Activated T-cell treated with anti-CD3 and anti-CD28 coated beads for 1 hour (primary cell): ENCODE measurements around the gene CISD1.
"Not testable (repeated sequence)": the region's sequence is repeated elsewhere in the genome, so short reads cannot be mapped to it uniquely, and the experiment has no call there.

ENCODE experiments used
- DNase-seq: peaks from one replicate; pipeline ENCODE4 v3.0.0-alpha.2; 2020; ENCODE audit warnings: low read depth

CISD1 gene

DNA sequence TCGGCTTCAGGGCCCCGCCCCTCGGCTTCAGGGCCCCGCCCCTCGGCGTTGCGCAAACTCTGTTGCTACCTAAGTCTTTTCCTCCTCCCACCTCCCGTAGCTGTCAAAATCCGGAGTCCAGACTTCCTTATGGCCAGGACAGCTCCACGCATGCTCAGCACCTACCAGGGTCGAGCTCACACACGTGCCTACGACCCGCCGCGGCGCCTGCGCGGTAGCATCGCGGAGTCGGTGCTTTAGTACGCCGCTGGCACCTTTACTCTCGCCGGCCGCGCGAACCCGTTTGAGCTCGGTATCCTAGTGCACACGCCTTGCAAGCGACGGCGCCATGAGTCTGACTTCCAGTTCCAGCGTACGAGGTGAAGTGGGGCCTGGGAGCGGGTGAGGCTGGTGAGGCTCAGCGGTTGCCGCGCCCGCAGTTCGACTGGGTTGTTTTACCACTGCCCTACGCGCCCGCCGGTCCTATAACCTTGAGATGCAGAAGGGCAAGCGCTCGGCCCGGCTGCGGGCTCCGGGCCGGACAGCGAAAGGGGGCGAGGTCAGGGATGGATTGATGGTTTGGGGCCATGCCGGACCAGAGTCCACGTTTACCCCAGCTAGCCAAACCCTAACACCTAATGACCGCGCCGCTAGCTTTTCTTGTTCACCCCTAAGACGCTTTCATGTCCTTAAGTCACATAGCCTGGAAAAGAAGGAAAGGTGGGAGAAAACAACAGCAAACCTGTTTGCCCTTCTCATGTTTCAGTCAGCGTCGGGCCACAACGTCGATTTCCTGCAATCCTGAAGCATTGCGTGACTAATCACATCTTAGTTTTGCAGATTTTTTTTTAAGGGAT is at the start of gene CISD1:
Gene CISD1, plus strand, starts transcription at position 217 of the 836 bp plus-strand sequence. Its CDS starts 112 bp downstream, at position 329.
- peak; percentile 87 for DNase-seq

DNA sequence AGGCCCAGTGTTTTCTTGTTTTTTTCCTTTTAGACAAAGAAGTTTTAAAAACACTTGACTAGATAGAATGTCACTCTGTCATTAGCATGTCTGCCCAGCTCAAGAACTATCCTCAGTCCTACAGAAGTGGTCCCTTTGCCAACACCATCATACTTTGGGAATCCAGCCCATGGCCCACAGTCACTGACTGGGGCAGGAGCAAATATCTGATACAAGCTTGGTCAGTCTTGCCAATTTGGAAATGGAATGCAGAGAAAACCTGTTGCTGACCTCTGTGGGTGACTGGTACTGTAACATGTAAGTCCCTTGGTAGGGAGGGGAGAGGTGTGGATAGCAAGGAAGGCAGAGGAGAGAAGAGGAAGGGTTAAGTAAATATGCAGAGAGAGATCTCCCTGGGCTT is 49.1 kb upstream of the CISD1 start:
- DNase-seq, result no peak

DNA sequence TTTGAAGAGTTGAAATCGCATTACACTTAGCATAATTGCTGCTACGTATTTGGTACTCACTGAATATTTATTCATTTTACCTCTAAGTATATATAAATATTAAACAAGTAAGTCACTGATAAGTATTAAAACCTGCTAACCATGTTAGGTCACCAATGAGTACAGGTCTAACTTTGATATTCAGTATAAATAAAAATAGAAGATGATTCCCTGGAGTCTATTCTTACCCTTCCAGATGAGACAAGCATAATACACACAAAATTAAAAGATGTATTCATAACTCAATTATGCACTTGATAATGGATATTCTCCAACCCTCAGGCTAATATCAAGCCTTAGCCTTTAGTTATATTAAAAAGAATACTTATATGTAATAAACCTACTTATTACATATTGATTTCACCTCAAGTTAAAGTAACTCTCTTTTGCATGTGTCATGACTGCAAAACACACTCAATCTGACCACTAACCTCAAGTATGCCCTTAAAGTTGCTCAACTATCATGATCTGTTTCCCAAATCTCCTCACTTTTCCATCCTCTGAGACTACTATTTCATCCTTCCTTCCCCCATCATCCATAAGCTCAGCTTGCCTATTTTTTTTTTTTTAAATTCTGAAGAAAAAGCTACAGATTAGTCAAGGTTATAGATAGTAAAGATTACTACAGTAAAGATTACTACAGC is 48.1 kb upstream of the CISD1 start:
- DNase-seq, result no peak

DNA sequence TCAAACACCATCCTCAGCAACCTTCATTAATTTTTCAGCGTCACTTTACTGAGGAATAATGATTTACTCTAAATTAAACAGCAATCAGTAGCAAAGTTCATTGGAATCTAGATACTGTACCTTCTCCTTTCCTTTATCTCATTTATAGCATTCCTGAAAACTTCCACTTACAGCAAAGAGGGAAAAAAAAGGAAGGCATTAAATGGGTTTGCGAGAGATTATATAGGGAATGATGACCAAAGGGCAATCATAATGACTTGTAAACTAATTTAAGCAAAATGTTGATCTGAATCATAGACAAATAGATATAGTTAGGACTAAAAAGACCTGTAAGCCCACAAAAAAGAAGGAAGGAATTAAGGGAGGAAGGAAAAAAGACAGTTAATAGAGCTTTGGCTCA is 43.3 kb upstream of the CISD1 start:
- no peak for DNase-seq

DNA sequence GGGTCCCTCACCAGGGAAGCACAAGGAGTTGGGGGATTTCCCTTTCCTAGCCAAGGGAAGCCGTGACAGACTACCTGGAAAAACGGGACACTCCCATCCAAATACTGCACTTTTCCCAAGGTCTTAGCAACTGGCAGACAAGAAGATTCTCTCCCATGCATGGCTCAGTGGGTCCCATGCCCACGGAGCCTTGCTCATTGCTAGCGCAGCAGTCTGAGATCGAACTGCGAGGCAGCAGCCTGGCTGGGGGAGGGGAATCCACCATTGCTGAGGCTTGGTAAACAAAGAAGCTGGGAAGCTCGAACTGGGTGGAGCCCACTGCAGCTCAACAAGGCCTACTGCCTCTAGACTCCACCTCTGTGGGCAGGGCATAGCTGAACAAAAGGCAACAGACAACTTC is 39.1 kb upstream of the CISD1 start:
- DNase-seq, result not testable (repeated sequence)

DNA sequence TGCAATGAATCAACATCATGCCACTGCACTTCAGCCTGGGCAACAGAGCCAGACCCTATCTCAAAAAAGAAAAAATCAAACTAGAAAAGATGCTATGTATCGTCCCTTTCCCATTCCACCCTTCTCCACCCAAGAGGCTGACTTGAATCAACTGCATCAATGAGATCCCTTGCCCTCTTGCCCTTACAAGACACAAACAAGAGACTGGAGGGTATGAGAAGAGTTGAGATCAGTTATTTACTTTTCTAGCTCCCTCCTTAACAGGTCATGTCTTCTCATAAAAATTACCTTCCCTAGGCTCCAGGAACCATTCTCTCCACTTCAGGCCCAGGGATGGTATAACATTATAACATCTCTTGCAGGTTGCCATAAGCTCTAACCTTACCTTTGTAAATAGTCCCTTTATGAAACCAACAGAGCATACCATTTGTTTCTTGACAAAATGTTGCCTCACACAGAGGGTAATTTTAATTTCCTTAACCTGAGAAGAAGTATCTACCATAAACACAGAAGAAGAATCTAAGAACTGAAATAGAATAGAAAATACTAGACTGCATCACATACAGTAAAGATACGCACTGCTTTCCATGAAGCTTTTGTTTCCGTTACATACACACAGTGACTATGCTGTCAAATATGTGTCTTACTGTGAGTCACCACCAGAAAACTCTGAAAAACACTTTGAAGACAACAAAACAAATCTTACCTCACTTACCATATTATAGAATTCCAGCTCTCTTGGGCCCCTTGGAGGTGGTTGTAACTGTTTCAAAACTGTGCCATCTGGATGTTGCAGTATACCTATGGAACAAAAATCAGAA is 31.7 kb upstream of the CISD1 start:
- DNase-seq, result no peak

DNA sequence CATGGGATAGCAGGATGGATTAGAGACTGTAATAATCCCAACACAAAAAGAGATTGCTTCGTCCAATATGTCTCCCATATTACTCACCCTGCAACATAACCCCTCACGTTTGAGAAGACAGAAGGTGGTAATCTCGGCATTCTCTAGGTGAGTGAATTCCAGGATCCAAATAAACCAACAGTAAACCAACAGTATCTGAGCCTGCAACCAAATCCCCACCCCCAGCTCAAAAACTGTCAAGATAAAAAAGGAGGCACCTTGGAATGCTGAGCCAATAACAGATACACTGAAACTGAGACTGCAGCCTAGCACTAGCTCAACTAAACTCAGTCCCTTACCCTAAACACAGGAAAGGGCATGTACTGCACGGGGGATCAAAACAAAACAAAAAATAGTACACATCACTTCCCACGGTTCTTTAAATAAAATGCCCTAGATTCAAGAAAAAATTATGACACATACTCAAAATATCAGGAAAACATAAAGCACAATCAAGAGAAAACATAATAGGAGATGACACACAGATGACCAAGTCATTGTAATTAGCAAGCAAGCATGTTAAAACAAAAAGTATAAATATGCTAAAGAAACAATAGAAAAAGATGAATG is 29.3 kb upstream of the CISD1 start:
- DNase-seq, result no peak

DNA sequence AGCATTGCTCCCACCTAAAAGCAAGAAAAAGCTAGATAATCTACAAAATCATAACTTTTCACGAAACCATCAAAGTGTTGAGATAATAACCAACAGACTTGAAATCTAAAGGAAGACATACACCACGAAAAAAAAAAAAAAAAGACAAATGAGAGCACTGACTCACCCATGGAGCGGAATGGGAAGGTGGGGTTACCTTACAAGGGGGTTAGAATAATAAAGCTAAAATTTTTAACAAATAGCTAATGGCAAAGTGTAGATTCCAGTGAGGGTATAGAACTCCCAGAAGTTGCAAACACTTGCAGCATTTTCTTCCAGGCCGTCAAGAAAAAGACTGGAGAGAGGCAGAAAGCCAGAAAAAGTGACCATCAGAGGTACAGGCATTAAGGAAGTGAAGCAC is 28.4 kb upstream of the CISD1 start:
- DNase-seq, result no peak

DNA sequence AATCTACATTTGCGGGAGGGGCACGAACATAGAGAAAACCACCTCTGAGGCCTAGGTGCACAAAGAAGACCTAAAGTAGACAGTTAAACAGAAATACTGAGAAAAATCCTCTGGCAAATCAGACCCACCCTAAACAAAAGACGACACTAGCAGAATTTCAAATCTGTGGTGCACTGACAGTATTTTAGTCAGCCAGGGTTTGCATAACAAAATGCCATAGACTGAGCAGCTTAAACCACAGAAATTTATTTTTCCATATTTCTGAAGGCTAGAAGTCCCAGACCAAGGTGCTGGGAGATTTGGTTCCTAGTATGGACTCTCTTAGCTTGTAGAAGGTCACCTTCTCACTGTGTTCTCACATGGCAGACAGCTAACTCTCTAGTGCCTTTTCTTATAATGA is 27.6 kb upstream of the CISD1 start:
- DNase-seq, result no peak

DNA sequence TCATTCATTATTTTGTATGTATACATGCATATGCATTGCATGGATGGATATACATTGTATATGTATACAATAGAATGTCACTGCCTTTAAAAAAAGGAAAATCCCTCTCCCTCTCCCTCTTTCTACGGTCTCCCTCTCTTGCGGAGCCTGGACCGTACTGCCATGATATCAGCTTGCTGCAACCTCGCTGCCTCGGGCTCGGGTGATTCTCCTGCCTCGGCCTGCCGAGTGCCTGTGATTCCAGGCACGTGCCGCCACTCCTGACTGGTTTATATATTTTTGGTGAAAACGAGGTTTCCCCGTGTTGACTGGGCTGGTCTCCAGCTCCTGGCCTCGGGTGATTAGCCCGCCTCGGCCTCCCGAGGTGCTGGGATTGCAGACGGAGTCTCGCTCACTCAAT is 25.7 kb upstream of the CISD1 start:
- DNase-seq, result no peak

DNA sequence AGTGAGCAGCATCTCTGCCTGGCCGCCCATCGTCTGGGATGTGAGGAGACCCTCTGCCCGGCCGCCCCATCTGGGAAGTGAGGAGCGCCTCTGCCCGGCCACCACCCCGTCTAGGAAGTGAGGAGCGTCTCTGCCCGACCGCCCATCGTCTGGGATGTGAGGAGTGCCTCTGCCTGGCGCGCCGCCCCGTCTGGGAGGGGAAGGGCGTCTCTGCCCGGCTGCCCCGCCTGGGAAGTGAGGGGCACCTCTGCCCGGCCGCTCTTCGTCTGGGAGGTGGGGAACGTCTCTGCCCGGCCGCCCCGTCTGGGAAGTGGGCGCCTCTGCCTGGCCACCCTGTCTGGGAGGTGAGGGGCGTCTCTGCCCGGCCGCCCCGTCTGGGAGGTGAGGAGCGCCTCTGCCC is 25.2 kb upstream of the CISD1 start:
- not testable (repeated sequence) for DNase-seq

DNA sequence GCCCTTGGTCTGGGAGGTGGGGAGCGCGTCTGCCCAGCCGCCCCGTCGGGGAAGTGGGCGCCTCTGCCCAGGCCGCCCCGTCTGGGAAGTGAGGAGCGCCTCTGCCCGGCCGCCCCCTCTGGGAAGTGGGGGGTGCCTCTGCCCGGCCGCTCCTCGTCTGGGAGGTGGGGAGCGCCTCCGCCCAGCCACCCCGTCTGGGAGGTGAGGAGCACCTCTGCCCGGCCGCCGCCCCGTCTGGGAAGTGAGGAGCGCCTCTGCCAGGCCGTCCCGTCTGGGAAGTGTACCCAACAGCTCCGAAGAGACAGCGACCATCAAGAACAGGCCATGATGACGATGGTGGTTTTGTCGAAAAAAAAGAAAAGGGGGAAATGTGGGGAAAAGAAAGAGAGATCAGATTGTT is 24.7 kb upstream of the CISD1 start:
- not testable (repeated sequence) for DNase-seq

DNA sequence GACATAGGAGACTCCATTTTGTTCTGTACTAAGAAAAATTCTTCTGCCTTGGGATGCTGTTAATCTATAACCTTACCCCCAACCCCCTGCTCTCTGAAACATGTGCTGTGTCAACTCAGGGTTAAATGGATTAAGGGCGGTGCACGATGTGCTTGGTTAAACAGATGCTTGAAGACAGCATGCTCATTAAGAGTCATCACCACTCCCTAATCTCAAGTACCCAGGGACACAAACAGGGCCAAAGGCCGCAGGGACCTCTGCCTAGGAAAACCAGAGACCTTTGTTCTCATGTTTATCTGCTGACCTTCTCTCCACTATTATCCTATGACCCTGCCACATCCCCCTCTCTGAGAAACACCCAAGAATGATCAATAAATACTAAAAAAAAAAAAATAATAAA is 24.3 kb upstream of the CISD1 start:
- not testable (repeated sequence) for DNase-seq

DNA sequence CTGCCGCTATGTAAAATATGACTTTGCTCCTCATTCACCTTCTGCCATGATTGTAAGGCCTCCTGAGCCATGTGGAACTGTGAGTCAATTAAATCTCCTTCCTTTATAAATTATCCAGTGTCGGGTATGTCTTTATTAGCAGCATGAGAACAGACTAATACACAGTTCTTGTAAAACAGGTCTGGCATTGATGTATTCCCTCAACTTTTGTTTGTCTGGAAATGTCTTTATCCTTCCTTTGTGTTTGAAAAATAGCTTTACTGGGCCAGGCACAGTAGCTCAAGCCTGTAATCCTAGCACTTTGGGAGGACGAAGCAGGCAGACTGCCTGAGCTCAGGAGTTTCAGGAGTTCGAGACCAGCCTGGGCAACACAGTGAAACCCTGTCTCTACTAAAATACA is 15.8 kb upstream of the CISD1 start:
- no peak for DNase-seq

DNA sequence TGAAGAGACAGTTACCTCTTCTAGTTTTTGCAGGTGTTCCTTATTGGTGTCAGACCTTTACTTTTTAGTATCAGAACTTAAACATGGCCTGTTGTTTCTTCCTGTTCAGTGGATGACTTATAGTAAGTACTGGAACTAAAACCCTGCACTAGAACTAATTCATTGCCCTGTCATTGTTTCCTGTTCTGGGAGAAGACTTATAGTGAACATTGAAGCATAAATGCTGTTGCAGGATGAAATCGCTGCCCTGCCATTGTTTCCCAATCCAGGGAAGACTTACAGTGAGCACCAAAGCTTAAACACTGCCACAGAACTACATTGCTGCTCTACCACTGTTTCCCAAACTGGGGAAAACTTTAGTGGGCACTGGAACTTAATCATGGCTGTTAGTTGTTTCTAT is 14.3 kb upstream of the CISD1 start:
- no peak for DNase-seq

DNA sequence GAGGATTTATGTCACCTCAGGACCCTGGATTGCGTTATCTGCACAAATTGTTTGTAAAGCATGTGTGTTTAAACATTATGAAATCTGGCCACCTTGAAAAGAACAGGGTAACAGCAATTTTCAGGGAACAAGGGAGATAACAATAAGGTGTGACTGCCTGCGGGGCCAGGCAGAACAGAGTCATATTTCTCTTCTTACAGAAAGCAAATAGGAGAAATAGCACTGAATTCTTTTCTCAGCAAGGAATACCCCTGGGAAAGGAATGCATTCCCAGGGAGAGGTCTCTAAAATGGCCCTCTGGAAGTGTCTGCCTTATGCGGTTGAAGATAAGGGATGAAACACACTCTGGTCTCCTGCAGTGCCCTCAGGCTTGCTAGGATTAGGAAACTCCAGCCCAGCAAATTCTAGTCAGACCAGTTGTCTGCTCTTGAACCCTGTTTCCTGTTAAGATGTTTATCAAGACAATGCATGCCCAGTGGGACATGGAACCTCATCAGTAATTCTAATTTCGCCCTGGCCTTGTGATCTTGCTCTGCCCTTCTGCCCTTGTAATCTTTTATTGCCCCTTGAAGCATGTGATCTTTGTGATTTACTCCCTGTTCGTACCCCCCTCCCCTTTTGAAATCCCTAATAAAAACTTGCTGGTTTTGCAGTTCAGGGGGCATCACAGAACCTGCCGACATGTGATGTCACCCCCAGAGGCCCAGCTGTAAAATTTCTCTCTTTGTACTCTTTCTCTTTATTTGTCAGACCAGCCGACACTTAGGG is 12.8 kb upstream of the CISD1 start:
- DNase-seq, result not testable (repeated sequence)

DNA sequence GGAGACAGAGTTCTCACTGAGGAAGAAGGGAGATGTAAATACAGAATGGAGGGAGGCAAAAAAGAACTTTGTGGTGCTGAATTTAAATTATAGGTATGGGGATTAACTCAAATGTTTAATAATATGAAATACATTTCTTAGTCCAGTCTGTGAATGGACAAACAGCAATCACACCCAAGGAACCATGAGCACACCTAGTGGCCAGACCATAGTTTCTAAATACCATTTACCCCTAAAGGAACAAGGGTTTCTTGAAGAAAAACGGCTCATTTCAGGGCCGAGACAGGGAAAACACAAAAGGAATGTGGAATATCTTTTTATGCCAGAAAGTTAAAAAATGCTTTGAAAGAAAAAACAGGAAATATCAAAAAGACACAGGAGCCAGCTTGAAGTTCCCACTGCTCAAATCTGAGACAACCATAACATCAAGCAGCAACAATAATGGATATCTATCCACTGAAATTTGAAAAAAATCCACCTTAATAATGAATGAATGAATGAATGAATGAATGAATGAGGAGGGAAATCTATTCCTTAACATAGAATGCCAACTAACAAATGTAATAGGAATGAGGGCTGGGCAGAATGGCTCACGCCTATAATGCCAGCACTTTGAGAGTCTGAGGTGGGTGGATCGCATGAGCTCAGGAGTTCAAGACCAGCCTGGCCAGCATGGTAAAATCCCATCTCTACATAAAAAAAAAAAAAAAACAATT is 9.8 kb upstream of the CISD1 start:
- no peak for DNase-seq

DNA sequence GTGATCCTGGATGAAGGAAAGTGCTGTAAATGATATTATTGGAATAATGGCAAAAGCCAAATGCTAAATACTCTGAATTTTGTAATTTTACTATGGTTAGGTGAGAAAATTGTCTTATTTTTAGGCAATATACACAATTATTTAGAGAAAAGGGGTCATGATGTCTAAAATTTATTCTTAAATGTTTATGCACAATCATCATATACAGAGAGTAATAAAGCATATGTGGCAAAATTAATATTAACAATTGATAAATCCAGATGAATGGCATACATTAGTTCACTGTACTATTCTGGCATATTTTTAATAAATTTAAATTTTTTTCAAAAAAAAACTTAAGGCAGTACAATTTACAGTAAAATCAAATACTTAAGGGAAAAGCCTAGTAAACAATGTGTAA is 8.6 kb upstream of the CISD1 start:
- DNase-seq, result no peak

DNA sequence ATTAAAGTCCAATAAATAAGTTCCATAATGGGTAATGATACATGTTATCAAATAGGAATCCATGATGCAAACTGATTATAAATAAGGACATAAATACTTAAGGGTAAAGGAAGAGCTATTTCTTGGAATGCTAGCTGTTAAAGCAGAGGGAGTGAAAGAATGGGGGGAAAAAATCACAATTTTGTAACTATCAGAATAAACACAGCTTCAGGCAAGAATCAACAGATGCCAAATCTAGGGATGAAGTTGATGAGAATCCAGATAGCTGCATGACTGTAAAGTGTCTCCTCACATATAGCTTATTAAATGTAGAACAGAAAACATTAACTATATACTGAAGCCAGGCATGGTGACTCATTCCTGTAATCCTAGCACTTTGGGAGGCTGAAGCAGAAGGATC is 6.2 kb upstream of the CISD1 start:
- no peak for DNase-seq

DNA sequence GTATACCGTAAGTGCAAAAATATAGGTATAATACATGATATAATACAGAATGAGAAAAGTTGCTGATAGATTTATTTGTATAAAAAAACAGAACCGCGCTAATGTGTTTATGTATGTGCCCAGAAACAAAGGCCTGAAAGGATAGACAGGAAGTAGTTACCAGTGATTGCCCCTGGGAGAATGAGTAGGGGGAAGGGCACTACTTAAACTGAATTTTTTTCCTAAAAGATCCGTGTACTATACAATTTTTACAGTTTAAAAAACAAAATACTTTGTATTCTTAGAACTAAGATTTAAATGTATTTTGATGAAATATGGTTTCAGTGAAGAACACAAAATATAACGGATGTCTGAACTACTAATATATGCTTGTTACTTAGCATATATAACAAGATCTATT is 4.2 kb upstream of the CISD1 start:
- no peak for DNase-seq

DNA sequence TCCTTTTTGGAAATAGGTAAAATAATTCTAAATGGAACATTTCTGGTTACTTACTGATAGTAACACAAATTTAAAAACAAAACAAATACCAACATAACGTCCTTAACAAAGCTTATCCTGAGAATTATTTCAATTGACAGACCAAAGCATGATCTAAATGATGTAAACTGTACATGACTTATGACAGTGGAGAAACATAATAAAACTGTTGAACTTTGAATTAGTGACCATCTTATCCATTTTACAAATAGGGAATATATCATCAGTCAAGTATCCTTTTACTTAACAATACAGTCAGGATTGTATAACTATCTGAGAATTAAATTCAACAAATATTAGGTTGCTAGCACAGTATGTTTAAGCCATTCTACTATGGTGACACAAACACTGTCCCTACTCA is 3.7 kb upstream of the CISD1 start:
- DNase-seq, result no peak
